ENCODE data around the gene FBXO31. TPM values are rescaled to one million over a fixed set of nuclear protein-coding genes. Genes with fewer than 3 reads are reported as not detected.
A peak's percentile ranks its signal among the peaks of the same experiment; 100 is the strongest.

FBXO31 gene
- total RNA-seq, 4 donors from 2014 or later = 89.4 to 241 (median 147) TPM

- Histone ChIP-seq H3K27me3 (no peaks in the 10 kb centered on the region), H3K36me3 (peaks cover 0 to 6% (median 0%) of the 10 kb centered on the region in 3 donors), H3K9me3 (peaks cover 0 to 4% (median 0%) of the 10 kb centered on the region in 4 donors), H3K4me1 (no peaks in the 10 kb centered on the region), H3K27ac (no peak overlapping the region), H3K4me3 (no peak overlapping the region)
- 76 to 78% methylated on average over 2 of the region's 2 CpGs for WGBS, 2 donors
- no peak for TF ChIP-seq CTCF (IDR thresholded peaks at IDR 0.05)
- no peak for TF ChIP-seq POLR2A (IDR thresholded peaks at IDR 0.05)
- TF ChIP-seq EP300 (IDR thresholded peaks at IDR 0.05) = no peak
- no peak for DNase-seq (ENCODE audit: low spot score in 2 of 2)
Measured at GRCh38 chr16:87284183-87284582, 99.4 kb downstream of the FBXO31 start.

- H3K27me3 ChIP-seq = no peaks in the 10 kb centered on the region
- no peak overlapping the region for H3K27ac ChIP-seq
- peaks cover 0 to 15% (median 3%) of the 10 kb centered on the region in 4 donors for H3K4me1 ChIP-seq
- WGBS, 2 donors = 72 to 82% methylated on average over 18 of the region's 18 CpGs
- DNase-seq (ENCODE audit: low spot score in 2 of 2) = no peak
- no peaks in the 10 kb centered on the region for H3K9me3 ChIP-seq
- TF ChIP-seq POLR2A (IDR thresholded peaks at IDR 0.05) = no peak
- no peak for TF ChIP-seq CTCF (IDR thresholded peaks at IDR 0.05)
- TF ChIP-seq EP300 (IDR thresholded peaks at IDR 0.05) = no peak
- H3K36me3 ChIP-seq = peaks cover 0 to 6% (median 0%) of the 10 kb centered on the region in 3 donors
- no peak overlapping the region for H3K4me3 ChIP-seq
Measured at GRCh38 chr16:87279094-87279658, 104.4 kb downstream of the FBXO31 start.

- Histone ChIP-seq H3K27ac (no peak overlapping the region), H3K36me3 (peaks cover 0 to under 1% (median 0%) of the 10 kb centered on the region in 3 donors), H3K27me3 (no peaks in the 10 kb centered on the region), H3K4me3 (no peak overlapping the region), H3K4me1 (peaks cover 0 to 15% (median 3%) of the 10 kb centered on the region in 4 donors), H3K9me3 (no peaks in the 10 kb centered on the region)
- TF ChIP-seq POLR2A (IDR thresholded peaks at IDR 0.05) (no peak), EP300 (IDR thresholded peaks at IDR 0.05) (peak in 1 of 2 donors; percentile 20), CTCF (IDR thresholded peaks at IDR 0.05) (peak; percentile 74 to 93 (median 89))
- DNase-seq (ENCODE audit: low spot score in 2 of 2) = peak; percentile 76 to 84
- WGBS, 2 donors = 48 to 54% methylated on average over 34 to 35 of the region's 38 CpGs
Measured at GRCh38 chr16:87278191-87279093, 105.1 kb downstream of the FBXO31 start.

Other genes starting within 250 kb of the FBXO31 start
- gene C16orf95, start 66.4 kb downstream of the FBXO31 start, total RNA-seq = 1 to 10 TPM in 3 of 4 donors, under 1 TPM in 1; 0.44 to 9.8 (median 2.6) TPM
- gene MAP1LC3B, start 8.6 kb upstream of the FBXO31 start, total RNA-seq = 10 to 100 TPM; 60.9 to 78.1 (median 68.2) TPM
- 10 to 100 TPM; 15.3 to 45.8 (median 25.8) TPM for gene ZCCHC14, start 109.2 kb upstream of the FBXO31 start, total RNA-seq
- gene JPH3, start 218.7 kb upstream of the FBXO31 start, total RNA-seq = under 1 TPM in 1 of 4 donors, not detected in 3; 0.39 TPM